ENCODE measurements around the gene ADGRF1.
"Not testable (repeated sequence)": the region's sequence is repeated elsewhere in the genome, so short reads cannot be mapped to it uniquely, and the experiment has no call there.

The ADGRF1 gene

GRCh38 chr6:47061309-47062300 lies 19.5 kb upstream of the ADGRF1 start:
- DNase-seq: no peak

DNA sequence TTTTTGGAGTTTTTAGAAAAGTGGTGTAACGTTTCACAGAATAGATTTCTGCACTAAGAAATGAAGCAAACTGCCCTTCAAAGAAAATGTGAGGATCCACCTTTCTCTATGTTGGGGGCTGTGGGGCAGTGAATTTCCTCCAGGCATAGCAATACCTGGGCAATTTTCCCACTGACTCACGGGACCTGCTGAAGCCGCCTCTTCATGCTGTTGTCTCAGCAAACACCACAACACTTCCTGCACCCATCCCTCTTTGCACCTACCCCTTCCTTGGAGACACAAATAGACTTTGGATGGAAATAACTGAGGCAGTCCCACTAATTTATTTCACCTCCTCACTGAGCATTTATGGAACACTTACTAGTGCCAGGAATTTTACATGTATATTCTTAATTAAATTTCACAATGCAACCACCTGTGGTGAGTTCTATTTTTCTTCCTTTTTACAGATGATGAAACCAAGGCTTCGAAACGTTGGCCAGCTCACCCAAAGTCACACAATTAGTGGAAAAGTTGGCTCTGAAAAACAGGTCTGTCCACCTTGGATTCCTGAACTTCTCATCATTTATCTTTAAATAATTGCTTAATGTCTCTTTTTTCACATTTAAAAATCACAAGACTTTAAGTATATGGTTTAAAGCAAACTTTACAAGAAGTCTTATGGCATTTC lies 17.2 kb upstream of the ADGRF1 start:
- DNase-seq: no peak

GRCh38 chr6:47057830-47058540 lies 15.9 kb upstream of the ADGRF1 start:
- no peak for DNase-seq

- no peak for DNase-seq
Observed at GRCh38 chr6:47056832-47057231, 14.7 kb upstream of the ADGRF1 start.

GRCh38 chr6:47054302-47054701 lies 12.2 kb upstream of the ADGRF1 start:
- not testable (repeated sequence) for DNase-seq

GRCh38 chr6:47048638-47049037 lies 6.5 kb upstream of the ADGRF1 start:
- DNase-seq: no peak

- no peak for DNase-seq
Observed at GRCh38 chr6:47047479-47048407, 5.6 kb upstream of the ADGRF1 start.

DNA sequence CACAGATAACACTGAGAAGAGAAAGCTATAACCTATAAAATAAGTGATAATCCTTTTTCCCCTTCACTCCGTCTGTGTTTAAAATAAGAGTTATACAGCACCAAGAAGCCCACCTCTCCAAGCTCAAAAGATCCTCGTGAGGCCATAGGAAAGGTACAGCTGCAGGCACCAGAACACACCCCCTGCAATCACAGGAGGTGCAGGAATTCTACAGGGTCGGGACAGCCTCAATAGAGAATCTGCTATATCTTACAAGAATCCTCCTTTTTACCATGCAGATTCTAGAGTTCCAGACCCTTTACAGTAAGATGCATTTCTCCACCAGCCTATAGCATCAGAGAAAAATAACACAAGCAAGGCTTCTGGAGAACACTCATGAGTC lies 5.0 kb upstream of the ADGRF1 start:
- no peak for DNase-seq

DNA sequence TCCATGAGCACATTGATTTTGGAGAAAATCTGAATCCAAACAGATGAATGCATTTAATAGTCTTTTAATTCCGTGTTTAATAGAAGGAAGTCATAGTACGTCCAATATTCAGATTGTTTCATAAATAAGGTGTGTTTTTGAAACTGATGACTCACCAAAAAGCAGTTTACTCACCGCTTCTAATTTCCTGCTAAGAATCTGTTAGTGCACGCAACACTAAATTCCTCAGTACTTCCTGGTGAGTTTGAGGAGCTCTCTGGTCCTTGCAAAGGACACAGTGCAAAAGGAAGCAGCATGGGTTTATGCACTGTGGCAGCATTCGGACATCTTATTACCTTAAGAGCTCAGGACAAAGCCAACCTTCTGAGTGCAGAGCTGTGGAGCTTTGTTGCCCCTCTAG lies 2.3 kb upstream of the ADGRF1 start:
- DNase-seq: no peak

DNA sequence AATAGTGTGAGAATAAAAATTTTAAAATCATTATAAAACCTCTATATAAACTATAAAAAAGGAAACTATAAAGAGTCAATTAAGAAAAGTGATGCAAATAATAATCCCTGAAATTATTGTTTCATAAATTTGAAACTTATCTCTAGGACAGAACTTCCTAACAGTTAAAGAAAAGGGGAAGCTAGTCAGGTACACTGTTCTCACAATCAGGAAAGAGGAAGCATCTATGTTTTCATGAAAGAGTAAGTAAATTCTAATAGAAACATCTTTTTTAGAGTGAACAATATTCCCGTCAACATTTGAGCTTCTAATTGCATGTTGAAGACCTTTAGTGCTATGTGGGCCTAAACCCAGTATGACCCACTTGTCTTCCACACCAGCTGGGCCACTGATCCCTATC lies 1.2 kb upstream of the ADGRF1 start:
- DNase-seq: no peak

DNA sequence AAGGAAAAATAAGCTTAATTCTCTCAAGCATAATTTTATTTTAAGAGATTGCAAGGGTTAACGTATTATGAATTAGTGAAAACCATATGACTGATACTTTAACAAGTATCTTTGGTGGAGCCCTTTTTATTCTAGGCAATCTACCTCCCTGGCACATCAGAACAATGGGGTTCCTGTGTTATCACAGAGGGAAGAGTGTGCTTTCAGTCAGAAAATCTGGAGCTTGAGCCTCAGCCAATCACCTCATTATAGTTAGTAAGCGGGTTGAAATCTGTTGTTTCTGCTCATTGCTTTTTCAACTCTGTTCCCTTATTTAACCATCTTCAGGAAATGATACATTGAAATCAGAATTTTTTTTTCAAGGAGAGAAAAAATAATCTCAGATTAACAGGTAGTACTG lies 391 bp downstream of the ADGRF1 start:
- DNase-seq: no peak

GRCh38 chr6:47034926-47035325 lies 7.2 kb downstream of the ADGRF1 start:
- DNase-seq: no peak

DNA sequence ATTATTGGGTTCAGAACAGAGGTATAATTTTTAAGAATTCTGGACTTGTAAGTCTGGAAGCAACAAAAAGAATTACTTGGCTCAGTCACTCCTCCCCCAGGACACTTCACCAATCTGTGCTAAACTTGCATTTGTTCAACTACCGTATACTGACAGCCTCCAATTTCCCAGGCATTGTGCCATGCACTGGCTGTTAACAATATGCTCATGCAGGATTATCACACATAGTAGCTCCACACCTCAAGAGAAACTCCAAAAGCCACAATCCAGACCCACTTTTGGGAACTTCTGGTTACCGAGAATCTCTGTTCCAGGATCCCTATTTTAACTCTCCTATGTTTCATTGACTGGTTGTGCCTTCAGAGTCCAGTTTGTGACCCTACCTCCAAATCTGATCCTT lies 7.7 kb downstream of the ADGRF1 start:
- no peak for DNase-seq

DNA sequence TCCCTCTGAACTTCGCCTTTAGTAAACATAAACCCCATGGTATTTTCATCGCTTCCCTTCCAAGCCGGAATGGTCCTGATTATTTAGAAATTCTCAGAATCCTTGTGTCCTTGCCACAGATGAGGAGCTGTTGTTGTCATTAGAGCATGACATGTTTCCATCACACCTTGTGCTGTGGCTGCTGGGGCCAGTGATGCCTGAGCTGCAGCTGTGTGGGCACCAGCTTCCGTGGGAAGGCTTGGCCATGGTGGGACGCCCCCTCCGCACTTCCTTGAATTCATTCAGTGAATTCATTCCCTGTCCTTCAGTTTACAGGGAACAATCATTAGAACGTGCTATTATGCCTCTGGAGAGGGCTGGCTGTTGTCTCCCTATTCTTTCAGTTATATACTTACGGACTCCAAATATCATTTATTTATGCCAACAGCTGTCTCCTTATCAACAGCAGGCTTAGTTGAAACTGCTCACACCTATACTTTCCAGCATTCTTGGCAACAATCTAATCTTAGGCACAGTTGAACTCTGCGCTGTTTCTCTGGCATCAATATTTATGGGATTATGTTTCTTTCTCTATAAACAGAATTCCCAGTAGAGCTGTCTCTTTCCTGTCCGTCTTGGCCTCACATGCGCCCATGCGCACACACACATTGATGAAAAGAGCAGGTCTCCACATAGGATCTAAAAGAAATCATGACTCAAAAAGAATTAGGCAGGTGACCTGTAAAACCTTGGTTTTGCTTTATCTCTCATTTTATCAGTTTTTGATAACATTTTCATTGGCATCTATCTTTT lies 9.0 kb downstream of the ADGRF1 start:
- DNase-seq: no peak

- no peak for DNase-seq
Observed at GRCh38 chr6:47031656-47032055, 10.5 kb downstream of the ADGRF1 start.

DNA sequence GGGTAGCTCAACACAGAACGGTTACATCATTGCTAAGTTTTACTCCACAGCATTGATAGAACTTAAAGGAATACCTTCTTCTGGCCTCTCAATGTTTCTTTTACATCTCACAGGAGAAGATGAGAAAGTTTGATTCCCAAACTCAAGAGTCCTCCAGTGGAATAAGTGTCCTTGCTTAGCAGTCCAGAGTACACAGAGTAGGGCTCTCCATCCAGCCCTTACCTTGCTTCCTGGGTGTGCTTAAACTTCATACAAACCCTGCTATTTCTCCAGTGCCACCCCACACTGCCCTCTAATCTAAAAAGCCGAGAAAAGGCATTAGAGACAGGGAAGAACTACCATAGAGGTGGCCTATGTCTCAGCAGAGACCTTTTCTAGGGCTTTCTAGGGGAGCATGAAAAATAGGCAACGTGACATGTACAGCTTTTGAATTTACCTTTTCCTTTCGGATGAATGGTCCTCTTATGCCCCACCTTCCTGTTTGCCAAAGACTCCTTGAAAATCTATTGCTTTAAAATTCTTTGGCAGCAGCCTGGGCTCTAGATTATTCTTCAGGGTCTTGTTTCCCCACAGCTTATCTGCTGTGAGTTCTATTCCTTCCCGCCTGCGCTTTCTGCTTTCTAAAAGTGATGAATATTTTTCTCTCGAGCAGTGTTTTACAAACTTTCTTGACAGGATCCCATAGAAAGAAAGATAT lies 12.1 kb downstream of the ADGRF1 start:
- no peak for DNase-seq

GRCh38 chr6:47028835-47029360 lies 13.2 kb downstream of the ADGRF1 start:
- no peak for DNase-seq

GRCh38 chr6:47027315-47027714 lies 14.8 kb downstream of the ADGRF1 start:
- DNase-seq: no peak

GRCh38 chr6:47026679-47027078 lies 15.5 kb downstream of the ADGRF1 start:
- DNase-seq: no peak

GRCh38 chr6:47023573-47023972 lies 18.6 kb downstream of the ADGRF1 start:
- DNase-seq: no peak

GRCh38 chr6:47022191-47022590 lies 19.9 kb downstream of the ADGRF1 start:
- no peak for DNase-seq
